Upper lobe of left lung (tissue), 4 donors: ENCODE measurements around the gene C1orf216.
"Not testable (repeated sequence)": the region's sequence is repeated elsewhere in the genome, so short reads cannot be mapped to it uniquely, and the experiment has no call there.

Source experiments
- CTCF ChIP-seq, 6 experiments: fragments of 450-650 bp in 4 of 6; fragments of 200-600 bp in 2 of 6; sonication (generic) in 2 of 6; IDR thresholded peaks; one replicate each; pipeline ENCODE4 v1.5.1; 2016 to 2019; ENCODE audit warnings: antibody characterized with exemption in 6 of 6
- POLR2AphosphoS5 ChIP-seq, 2 donors: sonication (generic); formaldehyde crosslinking; IDR thresholded peaks; one replicate each; pipeline ENCODE4 v1.5.1; 2017; ENCODE audit warnings: antibody characterized with exemption in 2 of 2

- not testable (repeated sequence) for TF ChIP-seq CTCF, POLR2AphosphoS5 (IDR thresholded peaks at IDR 0.05)
These were observed 28.6 kb downstream of the C1orf216 start for GRCh38 chr1:35690103-35690502.
